Measurements from ENCODE around the gene SLC1A4.

The SLC1A4 gene

GRCh38 chr2:65059071-65059470 is 69.9 kb downstream of the SLC1A4 start:
- H3K27me3 ChIP-seq (ENCODE audit: insufficient read depth, poor library complexity, severe bottlenecking) = no peaks in the 10 kb centered on the region
- no peak for TF ChIP-seq REST (IDR thresholded peaks at IDR 0.05; ENCODE audit: insufficient replicate concordance, low read depth)
- H3K27ac ChIP-seq (replicated peaks) = no peak overlapping the region
- H3K4me3 ChIP-seq (replicated peaks; ENCODE audit: insufficient read depth, low read length) = no peak overlapping the region
- no peak for DNase-seq (ENCODE audit: low read depth in 1 of 2, low spot score in 1 of 2)

GRCh38 chr2:65061146-65061909 is 72.1 kb downstream of the SLC1A4 start:
- Histone ChIP-seq H3K27me3 (ENCODE audit: insufficient read depth, poor library complexity, severe bottlenecking) (no peaks in the 10 kb centered on the region), H3K27ac (replicated peaks) (no peak overlapping the region), H3K4me3 (replicated peaks; ENCODE audit: insufficient read depth, low read length) (no peak overlapping the region)
- TF ChIP-seq REST (IDR thresholded peaks at IDR 0.05; ENCODE audit: insufficient replicate concordance, low read depth) = no peak
- TF ChIP-seq CTCF (IDR thresholded peaks at IDR 0.05; ENCODE audit: insufficient read depth, low read length) = no peak
- TF ChIP-seq POLR2AphosphoS5 (IDR thresholded peaks at IDR 0.05; ENCODE audit: low read depth) = no peak
- TF ChIP-seq SPI1 (IDR thresholded peaks at IDR 0.05; ENCODE audit: borderline replicate concordance, low read depth) = no peak
- no peak for TF ChIP-seq GABPA (IDR thresholded peaks at IDR 0.05; ENCODE audit: low read depth)
- no peak for DNase-seq (ENCODE audit: low read depth in 1 of 2, low spot score in 1 of 2)

- TF ChIP-seq REST (IDR thresholded peaks at IDR 0.05; ENCODE audit: insufficient replicate concordance, low read depth) (no peak), SPI1 (IDR thresholded peaks at IDR 0.05; ENCODE audit: borderline replicate concordance, low read depth) (no peak), GABPA (IDR thresholded peaks at IDR 0.05; ENCODE audit: low read depth) (no peak)
- H3K27ac ChIP-seq (replicated peaks) = no peak overlapping the region
- no peak overlapping the region for H3K4me3 ChIP-seq (replicated peaks; ENCODE audit: insufficient read depth, low read length)
- DNase-seq (ENCODE audit: low read depth in 1 of 2, low spot score in 1 of 2) = no peak
- no peaks in the 10 kb centered on the region for H3K27me3 ChIP-seq (ENCODE audit: insufficient read depth, poor library complexity, severe bottlenecking)
Observed at GRCh38 chr2:65061910-65062339, 72.7 kb downstream of the SLC1A4 start.
